GM19328 (cell line): ENCODE measurements around the gene AZU1.

Experiments
- ATAC-seq: cut with Tn5 transposase; IDR thresholded peaks from one replicate; pipeline ENCODE4 v1.9.1; 2021; ENCODE audit warnings: mild to moderate bottlenecking, moderate library complexity; ENCODE audit not compliant: unreplicated experiment

AZU1 gene, protein sequence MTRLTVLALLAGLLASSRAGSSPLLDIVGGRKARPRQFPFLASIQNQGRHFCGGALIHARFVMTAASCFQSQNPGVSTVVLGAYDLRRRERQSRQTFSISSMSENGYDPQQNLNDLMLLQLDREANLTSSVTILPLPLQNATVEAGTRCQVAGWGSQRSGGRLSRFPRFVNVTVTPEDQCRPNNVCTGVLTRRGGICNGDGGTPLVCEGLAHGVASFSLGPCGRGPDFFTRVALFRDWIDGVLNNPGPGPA

DNA sequence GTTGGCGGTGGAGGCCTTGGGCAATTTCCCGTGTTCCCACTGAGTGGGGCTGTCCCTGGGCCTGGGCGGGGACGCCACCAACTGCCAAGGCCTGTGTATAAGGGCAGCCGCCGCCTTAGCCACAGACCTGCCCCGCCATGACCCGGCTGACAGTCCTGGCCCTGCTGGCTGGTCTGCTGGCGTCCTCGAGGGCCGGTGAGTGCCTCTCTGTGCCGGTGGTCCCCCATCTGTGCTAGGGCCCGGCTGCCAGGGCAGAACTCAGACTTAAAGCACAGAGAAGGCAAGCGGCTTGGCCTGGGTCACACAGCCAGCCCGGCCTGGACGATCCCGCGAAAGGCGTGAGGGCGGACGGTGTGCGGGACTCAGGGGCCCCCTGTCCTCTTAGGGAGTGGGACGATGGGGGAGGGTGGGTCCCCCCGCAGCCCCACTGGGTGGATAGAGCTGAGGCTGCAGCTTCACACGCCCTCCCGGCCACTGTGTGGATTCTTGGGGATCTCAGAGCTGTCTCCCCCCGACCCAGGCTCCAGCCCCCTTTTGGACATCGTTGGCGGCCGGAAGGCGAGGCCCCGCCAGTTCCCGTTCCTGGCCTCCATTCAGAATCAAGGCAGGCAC is at the start of gene AZU1:
Gene AZU1, plus strand, starts transcription at position 128 of the 612 bp plus-strand sequence. Its CDS starts 10 bp downstream, at position 138.
- no peak for ATAC-seq

DNA sequence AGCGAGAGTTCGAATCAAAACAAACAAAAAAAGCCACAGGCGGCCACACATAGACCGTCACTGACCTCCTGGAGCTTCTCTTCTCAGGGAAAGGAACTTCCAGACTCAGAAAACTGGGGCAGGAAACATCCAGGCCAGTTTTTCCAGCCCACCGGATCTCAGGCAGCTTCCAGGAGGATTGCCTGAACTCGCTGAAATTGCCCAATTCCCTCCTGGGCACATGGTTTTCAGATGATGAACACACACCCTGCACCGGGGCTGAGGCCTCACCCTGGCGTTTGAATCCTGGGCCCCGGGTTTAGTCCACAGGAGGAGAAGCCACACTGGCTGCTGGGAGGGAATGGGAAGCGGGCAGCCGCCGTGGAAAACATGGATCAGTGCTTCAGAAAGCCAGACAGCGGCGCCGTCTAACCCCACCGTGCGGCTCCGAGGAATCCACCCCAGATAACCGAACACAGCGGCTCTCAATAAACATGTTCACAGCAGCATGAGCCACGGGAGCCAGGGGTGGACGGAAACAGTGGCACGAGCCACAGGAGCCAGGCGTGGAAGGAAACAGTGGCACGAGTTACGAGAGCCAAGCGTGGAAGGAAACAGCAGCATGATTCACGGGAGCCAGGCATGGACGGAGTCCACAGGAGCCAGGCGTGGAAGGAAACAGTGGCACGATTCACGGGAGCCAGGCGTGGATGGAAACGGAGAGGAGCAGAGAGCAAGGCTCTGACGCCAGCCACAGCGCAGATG is 48.6 kb upstream of the AZU1 start:
- ATAC-seq, result no peak

DNA sequence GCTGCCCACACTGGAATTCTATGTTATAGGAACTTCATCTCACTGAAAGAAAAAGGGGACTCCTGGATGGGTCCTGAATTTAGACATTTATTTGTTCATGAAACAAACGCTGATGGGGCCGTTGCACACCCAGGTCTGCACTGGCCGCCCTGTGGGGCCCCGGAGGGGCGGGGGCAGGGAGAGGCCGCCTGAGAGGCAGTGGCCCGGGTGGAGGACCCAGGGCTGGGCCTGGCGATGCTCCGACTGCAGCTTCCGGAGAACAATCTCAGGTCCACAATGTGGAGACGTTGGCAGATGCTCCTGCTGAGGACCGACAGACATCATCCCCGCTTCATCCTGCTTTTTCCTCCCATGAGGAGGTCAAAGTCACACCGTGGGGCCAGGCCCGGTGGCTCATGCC is 46.7 kb upstream of the AZU1 start:
- ATAC-seq, result no peak

DNA sequence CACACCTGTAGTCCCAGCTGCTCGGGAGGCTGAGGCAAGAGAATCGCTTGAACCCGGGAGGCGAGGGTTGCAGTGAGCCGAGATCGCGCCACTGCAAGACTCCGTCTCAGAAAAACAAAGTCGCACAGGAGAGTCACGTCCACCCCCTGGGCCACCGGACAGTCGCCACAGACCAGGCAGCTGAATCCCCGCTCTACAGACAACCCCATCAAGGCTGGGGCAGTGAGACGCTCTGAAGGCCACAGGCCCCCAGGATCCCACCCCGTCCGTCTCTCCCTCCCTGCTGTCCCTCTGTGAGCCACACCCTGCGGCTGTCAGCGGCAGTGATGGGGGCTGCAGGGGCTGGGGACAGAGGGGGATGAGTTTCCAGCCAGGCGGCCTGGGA is 45.8 kb upstream of the AZU1 start:
- ATAC-seq, result no peak

DNA sequence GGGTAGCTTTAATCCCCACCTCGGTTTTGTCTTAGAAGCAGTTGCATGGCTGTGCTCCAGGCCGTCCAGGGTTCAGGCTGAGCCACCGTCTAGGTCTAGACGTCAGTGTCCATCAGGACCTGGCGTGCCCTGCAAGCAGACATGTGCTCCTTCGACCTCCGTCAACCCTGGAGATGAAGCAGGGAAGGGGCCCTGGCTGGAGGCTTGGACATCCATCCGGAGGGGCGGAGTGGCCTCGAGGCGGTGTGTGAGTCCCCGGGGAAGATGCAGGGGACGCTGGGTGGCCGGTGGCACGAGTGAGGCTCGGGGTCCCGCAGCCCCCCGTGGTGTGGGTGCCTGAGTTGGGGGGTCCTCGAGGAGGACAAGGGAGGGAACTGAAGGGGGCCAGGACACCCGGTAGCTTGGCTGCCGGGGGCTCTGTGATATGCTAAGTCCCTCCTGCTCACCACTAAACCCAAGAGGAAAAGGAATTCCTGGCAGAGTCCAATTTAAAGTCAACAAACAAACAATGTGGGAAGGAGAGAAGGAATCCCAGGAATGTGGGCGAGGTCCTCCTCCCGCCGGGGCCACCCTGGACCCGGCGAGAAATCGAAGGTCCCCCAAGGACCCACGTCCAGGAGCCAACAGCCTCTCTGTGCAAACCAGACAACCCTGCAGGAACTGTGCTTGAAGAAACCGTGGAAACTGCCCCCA is 45.3 kb upstream of the AZU1 start:
- ATAC-seq, result no peak

DNA sequence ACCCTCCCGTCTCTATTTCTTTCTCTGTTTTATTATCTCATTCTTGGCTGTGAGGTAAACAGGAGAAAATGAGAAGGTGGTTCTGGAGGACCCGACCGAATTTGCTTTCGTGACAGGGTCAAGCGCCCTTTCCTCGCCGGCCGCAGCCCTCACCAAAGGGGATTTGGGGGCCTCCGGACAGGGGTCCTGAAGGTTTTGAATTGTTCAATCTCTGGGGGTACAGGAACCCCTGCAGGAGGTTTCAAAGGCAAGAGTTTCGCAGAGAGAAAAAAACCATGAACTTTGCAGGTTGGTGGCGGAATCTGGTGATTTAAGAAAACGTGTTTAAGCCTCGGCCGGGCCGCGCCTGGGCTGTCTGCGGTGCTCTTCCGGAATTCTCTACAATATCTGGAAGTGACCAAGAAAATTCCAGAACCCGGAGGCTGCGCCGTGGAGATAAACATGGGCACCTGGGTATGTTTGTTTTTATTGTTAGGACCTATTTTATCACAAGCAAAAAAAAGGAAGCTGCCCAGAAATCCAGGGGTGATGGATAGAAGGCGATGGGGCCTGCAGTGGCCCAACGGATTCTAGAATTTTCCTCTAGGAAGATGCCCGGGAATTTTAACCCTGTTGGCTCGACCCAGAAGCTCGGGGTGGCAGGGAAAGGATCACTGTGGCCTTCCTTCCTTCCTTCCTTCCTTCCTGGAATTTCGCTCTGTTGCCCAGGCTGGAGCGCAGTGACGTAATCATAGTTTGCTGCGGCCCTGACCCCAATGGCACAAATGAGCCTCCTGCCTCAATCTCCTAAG is 44.6 kb upstream of the AZU1 start:
- no peak for ATAC-seq

DNA sequence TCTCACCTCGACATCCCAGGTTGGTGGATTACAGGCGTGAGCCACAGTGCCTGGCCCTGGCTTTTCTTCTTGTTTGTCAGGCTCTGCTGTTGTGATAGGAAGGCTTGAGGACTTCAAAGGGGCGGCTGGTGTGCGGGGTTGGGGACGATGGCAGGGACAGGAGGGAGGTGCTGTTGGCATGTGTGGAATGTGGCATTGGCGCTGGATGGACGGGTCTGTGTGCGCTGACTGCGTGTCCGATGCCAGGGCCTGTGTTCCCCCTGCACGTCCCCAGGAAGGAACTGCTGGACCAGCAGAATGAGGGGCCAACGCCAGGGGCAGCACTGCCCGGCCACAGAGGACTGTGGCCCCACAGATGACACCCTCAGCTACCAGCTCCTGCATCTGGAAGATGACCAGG is 43.1 kb upstream of the AZU1 start:
- no peak for ATAC-seq

DNA sequence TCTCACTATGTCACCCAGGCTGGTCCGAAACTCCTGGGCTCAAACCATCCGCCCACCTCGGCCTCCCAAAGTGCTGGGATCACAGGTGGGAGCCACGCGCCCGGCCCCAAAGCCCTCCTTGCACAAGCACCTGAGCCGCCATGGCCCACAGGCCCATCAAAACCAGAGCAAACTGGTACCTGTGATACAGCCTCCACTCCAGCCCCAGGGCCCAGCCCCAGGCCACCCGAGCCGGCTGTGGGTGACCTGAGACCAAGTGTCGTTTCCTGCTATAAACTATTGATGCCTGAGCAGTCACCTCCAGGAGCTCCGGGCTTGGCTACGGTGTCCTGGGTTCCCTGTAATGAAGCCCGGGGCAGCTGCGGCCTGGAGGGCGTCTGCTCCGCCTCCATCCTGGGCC is 40.1 kb upstream of the AZU1 start:
- ATAC-seq, result no peak

DNA sequence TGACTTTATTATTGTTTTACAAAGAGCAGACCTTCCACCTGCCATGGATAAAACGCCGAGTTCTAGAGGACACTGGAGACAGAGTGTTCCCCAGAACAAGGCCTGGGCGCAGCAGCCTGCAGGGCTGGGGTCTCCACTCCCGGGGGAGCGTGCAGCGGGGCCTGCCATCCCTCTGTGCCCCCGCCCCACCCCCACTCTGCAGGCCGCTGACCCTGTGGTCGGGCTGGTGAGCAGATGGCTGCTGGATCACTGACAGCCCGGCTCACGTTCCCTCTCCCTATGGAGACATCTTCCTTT is 39.0 kb upstream of the AZU1 start:
- ATAC-seq, result no peak

DNA sequence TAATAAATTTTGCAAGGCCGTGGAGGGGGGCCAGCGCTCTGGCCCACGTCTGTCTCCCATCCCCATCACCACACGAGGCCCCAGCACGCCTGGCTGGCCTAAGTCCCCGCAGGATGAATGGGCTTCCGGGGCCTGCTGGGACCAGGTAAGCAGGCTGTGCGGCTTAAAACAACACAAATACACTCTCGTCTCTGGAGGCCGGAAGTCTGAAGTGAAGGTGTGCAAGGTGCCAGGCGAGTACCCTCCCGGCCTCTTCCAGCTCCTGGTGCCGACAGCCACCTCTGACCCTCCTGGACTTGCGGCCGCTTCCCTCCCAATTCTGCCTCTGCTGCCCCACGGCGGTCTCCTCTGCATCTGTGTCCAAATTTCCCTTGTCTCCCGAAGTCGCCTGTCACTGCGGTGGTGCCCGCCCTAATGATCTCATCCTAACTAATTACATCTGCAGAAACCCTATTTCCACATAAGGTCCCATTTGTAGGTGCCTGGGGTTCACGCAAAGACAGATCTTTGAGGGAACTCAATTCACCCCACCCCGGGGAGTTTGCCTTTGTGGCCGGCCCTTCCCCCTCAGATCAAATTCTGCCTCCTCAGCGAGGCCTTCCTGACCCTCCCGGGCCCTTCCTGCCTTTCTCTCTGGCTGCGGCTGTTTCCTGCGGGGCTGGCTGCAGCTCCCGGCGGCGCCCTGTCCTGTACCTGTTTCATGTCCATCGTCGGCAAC is 38.5 kb upstream of the AZU1 start:
- no peak for ATAC-seq

DNA sequence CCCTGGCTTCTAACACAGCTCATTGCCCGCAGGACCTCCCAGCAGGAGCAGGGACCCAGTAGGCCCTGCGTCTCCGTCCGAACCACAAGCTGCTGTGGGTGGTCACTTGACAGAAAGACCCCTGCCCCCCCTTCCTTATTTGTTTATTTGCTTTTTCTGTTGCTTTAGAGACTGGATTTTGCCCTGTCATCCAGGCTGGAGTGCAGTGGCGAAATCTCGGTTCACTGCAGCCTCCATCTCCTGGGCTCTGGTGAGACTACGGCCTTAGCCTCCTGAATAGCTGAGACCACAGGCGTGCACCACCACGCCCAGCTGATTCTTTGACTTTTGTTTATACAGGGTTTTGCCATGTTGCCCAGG is 38.0 kb upstream of the AZU1 start:
- no peak for ATAC-seq

DNA sequence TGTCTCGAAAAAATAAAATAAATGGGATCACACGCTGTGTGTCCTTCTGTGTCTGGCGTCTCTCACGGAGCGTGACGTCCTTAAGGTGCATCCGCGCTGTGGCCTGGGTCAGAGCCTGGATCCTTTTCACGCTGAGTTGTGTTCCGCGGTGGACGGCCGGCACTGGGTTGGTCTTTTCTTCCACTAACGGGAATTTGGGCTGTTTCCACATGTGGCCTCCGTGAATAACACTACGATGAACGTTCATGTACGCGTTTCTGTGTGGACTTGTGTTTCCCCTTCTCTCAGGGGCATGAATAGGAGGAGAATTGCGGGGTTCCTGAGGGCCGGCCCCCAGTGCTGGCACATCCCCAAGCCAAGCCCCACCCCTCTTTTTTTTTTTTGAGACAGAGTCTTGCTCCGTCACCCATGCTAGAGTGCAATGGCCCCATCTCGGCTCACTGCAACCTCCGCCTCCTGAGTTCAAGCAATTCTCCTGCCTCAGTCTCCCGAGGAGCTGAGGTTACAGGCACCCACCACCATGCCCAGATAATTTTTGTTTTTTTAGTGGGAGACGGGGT is 36.5 kb upstream of the AZU1 start:
- ATAC-seq, result no peak

DNA sequence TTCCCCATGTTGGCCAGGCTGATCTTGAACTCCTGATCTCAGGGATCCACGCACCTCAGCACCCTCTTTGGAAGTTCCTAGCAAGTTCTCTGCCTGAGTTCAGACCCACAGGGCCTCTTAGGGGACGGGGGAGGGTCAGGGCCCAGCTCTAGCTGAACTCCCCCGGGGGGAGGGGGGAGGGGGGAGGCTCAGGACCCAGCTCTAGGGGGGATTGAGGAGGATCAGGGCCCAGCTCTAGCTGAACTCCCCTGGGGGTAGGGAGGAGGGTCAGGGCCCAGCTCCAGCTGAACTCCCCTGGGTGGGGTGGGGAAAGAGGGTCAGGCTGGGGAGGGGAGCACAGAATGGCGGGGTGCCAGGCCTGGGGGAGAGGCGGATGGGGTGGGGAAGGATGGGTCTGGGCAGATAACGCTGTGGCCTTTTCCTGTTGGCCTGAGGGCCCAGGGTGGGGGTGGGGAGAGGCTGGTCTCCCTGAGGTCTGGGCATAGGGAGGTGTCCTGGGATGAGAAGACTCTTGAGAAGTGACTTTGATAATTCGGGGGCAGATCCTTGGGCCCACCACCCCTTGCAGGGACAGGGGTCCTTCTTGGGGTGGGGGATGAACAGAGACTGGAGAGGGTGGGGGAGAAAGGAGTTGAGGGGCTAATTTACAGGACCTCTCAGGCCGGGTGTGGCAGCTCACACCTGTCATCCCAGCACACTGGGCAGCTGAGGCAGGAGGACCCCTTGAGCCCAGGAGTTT is 35.9 kb upstream of the AZU1 start:
- no peak for ATAC-seq

DNA sequence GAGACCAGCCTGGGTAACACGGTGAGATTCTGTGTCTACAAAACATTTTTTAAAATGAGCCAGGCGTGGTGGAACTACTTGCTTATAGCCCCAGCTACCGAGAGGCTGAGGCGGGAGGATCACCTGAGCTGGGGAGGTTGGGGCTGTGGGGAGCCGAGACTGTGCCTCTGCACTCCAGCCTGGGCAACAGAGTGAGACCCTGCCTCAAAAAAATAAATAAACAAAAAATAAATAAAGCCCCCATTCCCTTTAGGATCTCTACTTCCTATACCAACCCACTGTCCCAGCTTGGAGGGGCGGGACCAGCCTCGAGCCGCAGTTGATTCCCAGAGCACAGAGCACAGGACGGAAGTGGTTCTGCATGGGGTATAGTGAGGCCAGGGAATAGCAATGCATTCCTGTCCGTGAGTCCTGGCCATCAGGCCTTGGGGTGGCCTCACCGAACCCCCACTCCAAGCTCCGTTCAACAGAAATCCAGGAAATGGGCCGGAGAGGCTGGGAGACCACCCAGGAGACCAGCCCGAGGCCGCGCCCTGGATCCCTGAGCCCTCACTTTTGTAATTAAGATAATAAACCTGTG is 35.2 kb upstream of the AZU1 start:
- ATAC-seq, result no peak

DNA sequence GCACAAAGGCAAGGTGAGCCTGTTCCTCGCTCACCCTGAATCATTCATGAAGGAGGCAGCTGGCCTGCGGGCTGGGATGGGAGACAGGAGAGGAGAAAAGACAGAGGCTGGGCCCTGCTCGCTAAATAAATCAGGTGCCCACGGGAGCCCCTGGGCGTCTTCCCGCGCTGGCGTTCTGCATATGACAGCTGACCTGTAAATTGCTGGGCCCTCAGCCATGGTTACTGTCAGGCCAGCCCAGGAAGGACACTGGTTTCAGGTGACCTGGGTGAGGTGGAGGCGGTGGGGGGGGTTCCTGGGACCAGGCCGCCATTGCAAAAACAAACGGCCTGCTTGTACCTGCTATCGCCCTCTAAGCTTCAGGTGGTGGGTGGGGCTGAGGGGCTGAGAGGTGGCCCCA is 33.8 kb upstream of the AZU1 start:
- ATAC-seq, result no peak

DNA sequence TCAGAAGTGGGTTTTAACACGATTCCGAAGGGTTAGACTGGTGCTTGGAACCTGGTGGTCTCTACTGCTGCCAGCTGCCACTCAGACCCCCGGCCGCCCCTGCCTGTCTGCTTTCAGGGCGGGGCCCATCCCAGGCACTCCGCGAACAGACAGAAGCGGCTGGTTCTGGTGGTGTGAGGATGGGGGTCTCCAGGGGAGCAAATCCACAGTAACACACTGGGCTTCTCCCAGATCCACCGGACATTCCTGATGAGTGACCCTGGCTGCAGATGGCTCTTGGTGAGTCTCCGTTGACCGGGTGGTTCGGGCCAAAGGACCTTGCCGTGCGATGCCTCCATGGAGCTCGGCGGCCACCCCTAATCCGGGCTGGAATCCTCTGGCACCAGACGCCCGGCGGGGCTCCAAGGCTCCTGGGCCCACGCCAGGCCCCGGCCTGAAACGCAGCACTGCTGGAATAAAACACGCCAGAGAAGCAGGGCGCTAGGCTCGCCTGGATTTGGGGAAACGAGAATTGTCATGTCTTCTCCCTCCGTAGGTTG is 32.5 kb upstream of the AZU1 start:
- ATAC-seq, result no peak

DNA sequence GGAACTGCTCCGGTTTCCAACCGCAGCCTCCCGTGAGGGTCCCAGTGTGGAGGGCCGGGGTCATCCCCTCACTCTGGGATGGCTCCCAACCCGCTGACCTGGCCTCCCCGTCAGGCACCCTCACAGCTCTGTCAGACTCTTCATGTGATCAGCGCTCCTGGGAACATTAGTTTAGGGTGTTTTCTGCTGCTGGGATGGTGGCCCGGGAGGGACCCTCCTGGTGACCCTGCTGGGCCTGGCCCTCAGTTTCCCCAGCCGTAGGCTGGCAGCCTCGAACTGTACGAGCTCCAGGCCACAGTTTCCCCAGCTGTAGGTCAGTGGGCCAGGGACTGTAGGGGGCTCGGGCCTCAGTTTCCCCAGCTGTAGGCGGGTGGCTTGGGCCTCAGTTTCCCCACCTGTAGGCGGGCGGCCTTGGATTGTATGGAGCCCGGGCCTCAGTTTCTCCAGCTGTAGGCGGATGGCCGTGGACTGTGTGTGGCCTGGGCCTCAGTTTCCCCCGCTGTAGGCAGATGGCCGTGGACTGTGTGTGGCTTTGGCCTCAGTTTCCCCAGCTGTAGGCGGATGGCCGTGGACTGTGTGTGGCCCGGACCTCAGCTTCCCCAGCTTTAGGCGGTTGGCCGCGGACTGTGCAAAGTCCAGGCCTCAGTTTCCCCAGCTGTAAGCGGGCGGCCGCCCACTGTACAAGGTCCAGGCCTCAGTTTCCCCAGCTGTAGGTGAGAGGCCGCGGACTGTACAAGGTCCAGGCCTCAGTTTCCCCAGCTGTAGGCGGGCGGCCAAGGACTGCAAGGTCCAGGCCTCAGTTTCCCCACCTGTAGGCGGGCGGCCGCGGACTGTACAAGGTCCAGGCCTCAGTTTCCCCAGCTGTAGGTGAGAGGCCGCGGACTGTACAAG is 31.7 kb upstream of the AZU1 start:
- ATAC-seq, result no peak
